Heart left ventricle (tissue), 16 donors: ENCODE results near the gene ACOT2. TPM values are rescaled to one million over a fixed set of nuclear protein-coding genes. Genes with fewer than 3 reads are reported as not detected.
"Not testable (repeated sequence)": the region's sequence is repeated elsewhere in the genome, so short reads cannot be mapped to it uniquely, and the experiment has no call there.

Source experiments
- ATAC-seq, 4 donors: fragments of 200-7000 bp; cut with Tn5 transposase; one replicate each; pipeline ENCODE4 v1.9.1; 2020 to 2022; ENCODE audit warnings: moderate library complexity in 4 of 4, mild to moderate bottlenecking in 3 of 4, moderate number of reproducible peaks in 1 of 4
- DNase-seq, 5 donors: peaks; one replicate each; pipeline ENCODE4 v3.0.0-alpha.2; 2020
- H3K27ac ChIP-seq, 12 donors: fragments of 200-600 bp; sonication (generic) in 4 of 12; one replicate each; pipeline versions ENCODE4 v1.5.0 to v1.8.0; 2016 to 2022; ENCODE audit warnings: mild to moderate bottlenecking in 2 of 12
- H3K27me3 ChIP-seq, 9 donors: fragments of 200-600 bp; sonication (generic) in 2 of 9; one replicate each; pipeline versions ENCODE4 v1.5.1 to v1.8.0; 2016 to 2022; ENCODE audit warnings: mild to moderate bottlenecking in 3 of 9
- H3K36me3 ChIP-seq, 9 donors: fragments of 200-600 bp; sonication (generic) in 2 of 9; one replicate each; pipeline versions ENCODE4 v1.5.0 to v1.8.0; 2018 to 2022; ENCODE audit warnings: mild to moderate bottlenecking in 2 of 9
- H3K4me1 ChIP-seq, 12 donors: fragments of 200-600 bp; sonication (generic) in 4 of 12; one replicate each; pipeline versions ENCODE4 v1.5.0 to v1.8.0; 2016 to 2022; ENCODE audit warnings: mild to moderate bottlenecking in 3 of 12
- H3K4me3 ChIP-seq, 12 donors: fragments of 200-600 bp; sonication (generic) in 4 of 12; one replicate each; pipeline versions ENCODE4 v1.5.0 to v1.8.0; 2017 to 2022; ENCODE audit warnings: mild to moderate bottlenecking in 9 of 12, moderate library complexity in 4 of 12
- H3K9me3 ChIP-seq, 12 donors: fragments of 200-600 bp; sonication (generic) in 4 of 12; one replicate each; pipeline versions ENCODE4 v1.5.0 to v1.8.0; 2016 to 2022; ENCODE audit warnings: mild to moderate bottlenecking in 1 of 12
- POLR2A ChIP-seq, 2 donors: fragments of 450-650 bp; IDR thresholded peaks; one replicate each; pipeline ENCODE4 v1.6.1; 2017; ENCODE audit warnings: antibody characterized with exemption in 2 of 2, mild to moderate bottlenecking in 2 of 2, moderate library complexity in 2 of 2
- WGBS, 4 donors: extraction: QIAGEN DNeasy Blood & Tissue Kit in 2 of 4; methylation state at CpG; one replicate each; pipeline versions ENCODE4 v1.1.5 to v1.1.7; 2013 to 2018; 5-methylcytosine and 5-hydroxymethylcytosine counted together
- intact Hi-C, 10 donors: fragments of 100-400 bp; cut with DNase I; formaldehyde crosslinking; loops; one replicate each; pipeline versions ENCODE4 v1.11.1 to v1.14.2; 2022
- polyA plus RNA-seq, 2 donors: library from polyadenylated mRNA; stranded (reverse); fragments of 200-250 nt; gene quantifications; one replicate each; pipeline ENCODE4 v1.2.3, GENCODE V29; 2013
- total RNA-seq, 9 donors: library from RNA; depleted of rRNA in 2 of 9; stranded (reverse); fragments of >200 nt in 2 of 9; fragmentation: NEBNext Ultra II Directional in 3 of 9; extraction: Animal tissue kit (Norgen Biotek cat#: 25700) in 3 of 9; gene quantifications; one replicate each; pipeline versions ENCODE4 v1.1.0 to v1.2.4, GENCODE V29; 2016 to 2023
- TF ChIP-seq, protein P1 (sequence below), 12 donors: fragments of 200-600 bp; sonication (generic) in 4 of 12; IDR thresholded peaks; one replicate each; pipeline versions ENCODE4 v1.5.0 to v1.8.0; 2018 to 2022; ENCODE audit warnings: antibody characterized with exemption in 12 of 12, mild to moderate bottlenecking in 5 of 12
- donor health status: ischemic (EF 13 %, LVEDD 7.1; RV severe dilation, severe dysfunction).
- donor health status: healthy with polysubstance abuse.
- donor health status: DM: no; HTN: yes; CAD: no.
- donor health status: DM: no; HTN: no; CAD: no.
- donor health status: ischemic (EF 25% LVEDD 6.9; RV normal size, moderate dysfunction).
- donor health status: ischemic (EF 25% LVEDD 5.7; RV mildly dilated, moderate dysfunction).
- donor health status: healthy.
- donor health status: DM: yes; HTN: yes; CAD: no.
- donor health status: ischemic (EF 35%, LVEDD 5.7; RV mildly dilated, moderate dysfunction).
- donor health status: nonischemic (EF 11% LVEDD 7.7; RV severe dilation, severe dysfunction).
- donor health status: DM: yes; HTN: yes; CAD: no.
- donor health status: PGD.
- donor health status: ischemic (EF 29% LVEDD 5.4; RV normal size, mild dysfunction).
- donor health status: nonischemic (EF 23%, LVEDD 6.1; RV moderate dilation, normal function).

Gene ACOT2
- total and polyA plus RNA-seq, 11 donors = 79.0 to 235 (median 144) TPM

DNA sequence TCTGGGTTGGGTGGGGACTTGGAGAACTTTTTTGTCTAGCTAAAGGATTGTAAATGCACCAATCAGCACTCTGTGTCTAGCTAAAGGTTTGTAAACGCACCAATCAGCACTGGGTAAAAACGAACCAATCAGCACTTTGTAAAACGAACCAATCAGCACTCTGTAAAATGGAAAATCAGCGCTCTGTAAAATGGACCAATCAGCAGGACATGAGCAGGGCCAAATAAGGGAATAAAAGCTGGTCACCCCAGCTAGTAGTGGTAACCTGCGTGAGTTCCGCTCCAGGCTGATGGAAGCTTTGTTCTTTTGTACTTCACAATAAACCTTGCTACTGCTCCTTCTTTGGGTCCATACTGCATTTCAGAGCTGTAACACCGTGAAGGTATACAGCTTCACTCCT lies 1.7 kb upstream of the ACOT2 start:
- intact Hi-C loops = loop anchor here in 5 of 10 donors (5.0 to 10.0 kb wide), 3 partner anchors 53 to 75 kb away; partner anchors contain the start of gene RIOX1 (in 1 of the 5)
- Histone ChIP-seq H3K36me3 (no peaks in the 10 kb centered on the region), H3K4me1 (peaks cover 0 to 43% (median 25%) of the 10 kb centered on the region in 12 donors), H3K4me3 (peak overlapping the region in 2 of 12 donors; percentile 75 to 87), H3K27ac (peak overlapping the region in 1 of 12 donors; percentile 97), H3K9me3 (peaks cover 0 to 4% (median 0%) of the 10 kb centered on the region in 12 donors), H3K27me3 (no peaks in the 10 kb centered on the region)
- 96 to 97% (median 97%) methylated on average over 7 of the region's 7 CpGs for WGBS, 4 donors
- ATAC-seq (no peak), DNase-seq (no peak)
- TF ChIP-seq, protein P1, sequence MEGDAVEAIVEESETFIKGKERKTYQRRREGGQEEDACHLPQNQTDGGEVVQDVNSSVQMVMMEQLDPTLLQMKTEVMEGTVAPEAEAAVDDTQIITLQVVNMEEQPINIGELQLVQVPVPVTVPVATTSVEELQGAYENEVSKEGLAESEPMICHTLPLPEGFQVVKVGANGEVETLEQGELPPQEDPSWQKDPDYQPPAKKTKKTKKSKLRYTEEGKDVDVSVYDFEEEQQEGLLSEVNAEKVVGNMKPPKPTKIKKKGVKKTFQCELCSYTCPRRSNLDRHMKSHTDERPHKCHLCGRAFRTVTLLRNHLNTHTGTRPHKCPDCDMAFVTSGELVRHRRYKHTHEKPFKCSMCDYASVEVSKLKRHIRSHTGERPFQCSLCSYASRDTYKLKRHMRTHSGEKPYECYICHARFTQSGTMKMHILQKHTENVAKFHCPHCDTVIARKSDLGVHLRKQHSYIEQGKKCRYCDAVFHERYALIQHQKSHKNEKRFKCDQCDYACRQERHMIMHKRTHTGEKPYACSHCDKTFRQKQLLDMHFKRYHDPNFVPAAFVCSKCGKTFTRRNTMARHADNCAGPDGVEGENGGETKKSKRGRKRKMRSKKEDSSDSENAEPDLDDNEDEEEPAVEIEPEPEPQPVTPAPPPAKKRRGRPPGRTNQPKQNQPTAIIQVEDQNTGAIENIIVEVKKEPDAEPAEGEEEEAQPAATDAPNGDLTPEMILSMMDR (IDR thresholded peaks at IDR 0.05) = no peak

DNA sequence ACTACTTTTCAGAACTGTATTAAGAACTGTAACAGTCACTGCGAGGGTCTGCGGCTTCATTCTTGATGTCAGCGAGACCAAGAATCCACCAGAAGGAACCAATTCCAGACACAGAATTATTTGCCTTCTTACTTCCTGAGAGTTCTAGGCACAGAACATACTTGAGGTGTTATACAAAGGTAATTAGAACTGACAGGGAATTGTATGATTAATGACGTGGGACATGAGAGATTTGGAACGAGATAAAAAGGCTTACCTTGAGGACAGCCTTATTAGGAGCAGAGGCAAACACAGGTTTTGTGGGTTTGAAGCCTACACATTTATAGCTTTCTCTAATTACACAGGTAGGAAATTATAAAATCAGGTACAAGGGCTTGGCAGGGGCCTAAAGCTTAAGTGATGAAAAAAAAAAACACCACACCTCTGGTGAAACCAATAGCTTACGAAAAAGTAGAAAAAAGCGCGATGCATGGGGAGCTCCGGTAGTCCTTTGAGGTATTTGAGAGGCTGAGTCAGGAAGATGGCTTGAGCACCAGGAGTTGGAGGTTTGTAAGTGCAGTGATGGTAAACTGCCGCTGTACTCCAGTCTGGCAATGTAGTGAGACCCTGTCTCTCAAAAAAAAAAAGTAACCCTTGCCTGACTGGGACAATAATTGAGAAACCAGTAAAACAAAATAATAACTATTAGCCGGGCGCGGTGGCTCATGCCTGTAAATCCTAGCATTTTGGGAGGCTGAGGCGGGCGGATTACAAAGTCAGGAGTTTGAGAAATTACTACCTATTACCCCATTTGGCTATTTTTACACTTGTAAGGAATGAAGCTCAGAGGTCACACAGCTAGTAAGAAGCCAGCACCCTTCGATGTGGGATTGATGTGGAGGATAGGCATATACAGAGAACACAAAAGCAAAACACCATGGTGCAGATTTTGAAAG lies 795 bp upstream of the ACOT2 start:
- TF ChIP-seq POLR2A (IDR thresholded peaks at IDR 0.05) = no peak
- TF ChIP-seq, protein P1 (IDR thresholded peaks at IDR 0.05) = no peak
- Histone ChIP-seq H3K4me3 (peak overlapping the region; percentile 55 to 94 (median 78)), H3K36me3 (peaks cover 0 to 4% (median under 1%) of the 10 kb centered on the region in 9 donors), H3K27ac (peak overlapping the region; percentile 81 to 97 (median 93)), H3K9me3 (no peaks in the 10 kb centered on the region), H3K4me1 (peaks cover 0 to 43% (median 25%) of the 10 kb centered on the region in 12 donors), H3K27me3 (no peaks in the 10 kb centered on the region)
- DNase-seq = no peak
- 73 to 76% (median 75%) methylated on average over 16 of the region's 16 CpGs for WGBS, 4 donors
- intact Hi-C loops = loop anchor here in 5 of 10 donors (5.0 to 10.0 kb wide), 3 partner anchors 53 to 76 kb away; partner anchors contain the start of gene RIOX1 (in 1 of the 5)
- ATAC-seq = no peak

DNA sequence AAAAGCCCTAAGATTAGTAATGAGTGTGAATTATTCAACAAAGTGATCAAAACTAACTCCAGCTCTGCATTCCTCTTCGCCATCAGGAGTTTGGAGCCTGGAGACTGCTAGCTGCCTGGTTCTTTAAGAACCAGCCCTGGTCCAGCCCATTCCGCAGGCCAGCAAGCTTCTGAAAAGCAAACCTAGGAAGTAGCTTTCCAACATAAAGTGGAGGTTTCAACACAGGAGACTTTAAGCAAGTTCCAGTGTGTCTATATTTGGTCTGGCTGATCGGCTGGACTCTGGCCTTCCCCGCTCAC lies 178 bp upstream of the ACOT2 start:
- intact Hi-C loops = loop anchor here in 5 of 10 donors (5.0 to 10.0 kb wide), 3 partner anchors 54 to 77 kb away; partner anchors contain the start of gene RIOX1 (in 1 of the 5)
- WGBS, 4 donors = 10 to 17% (median 10%) methylated on average over 4 of the region's 4 CpGs
- peaks cover 0 to 43% (median 25%) of the 10 kb centered on the region in 12 donors for H3K4me1 ChIP-seq

DNA sequence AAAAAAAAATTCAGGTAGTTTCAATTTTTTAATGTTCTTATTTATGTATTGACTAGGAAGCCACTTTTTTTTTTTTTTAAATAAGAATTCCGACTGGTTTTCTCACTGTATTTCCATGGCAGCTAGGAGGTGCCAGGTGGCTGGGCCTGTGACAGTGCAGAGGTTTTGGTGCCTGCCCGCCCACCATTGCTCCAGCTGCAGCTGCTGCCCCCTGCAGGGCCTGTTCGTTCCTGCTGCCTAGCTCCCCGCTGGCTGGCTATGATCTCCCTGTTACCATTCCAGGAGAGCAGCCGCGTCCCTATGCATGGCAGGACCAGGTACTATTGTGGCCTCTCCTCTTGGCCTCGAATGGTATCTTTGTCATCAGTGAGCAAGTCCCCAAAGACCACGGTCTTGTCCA lies 1.9 kb downstream of the ACOT2 start:
- TF ChIP-seq, protein P1 (IDR thresholded peaks at IDR 0.05) = peak; percentile 51 to 74 (median 63)
- 22 to 48% (median 33%) methylated on average over 7 to 8 of the region's 8 CpGs for WGBS, 4 donors
- intact Hi-C loops = loop anchor here in 3 of 10 donors (5.0 to 10.0 kb wide), 3 partner anchors 34 to 64 kb away; partner anchors contain the start of gene ACOT1 (in 2 of the 3)
- H3K27me3 ChIP-seq, H3K9me3 ChIP-seq: not testable (repeated sequence)
- H3K4me3 ChIP-seq = peak overlapping the region in 6 of 12 donors; percentile 73 to 87 (median 81)
- peak overlapping the region in 1 of 12 donors; percentile 91 for H3K27ac ChIP-seq
- DNase-seq (peak in 4 of 5 donors; percentile 42 to 79 (median 64)), ATAC-seq (peak; percentile 71 to 82 (median 74))
- peaks cover 0 to 43% (median 25%) of the 10 kb centered on the region in 12 donors for H3K4me1 ChIP-seq
- peaks cover 0 to 23% (median 18%) of the 10 kb centered on the region in 9 donors for H3K36me3 ChIP-seq

More for the DNA sequence above, 178 bp upstream of the ACOT2 start:
- not testable (repeated sequence) for H3K36me3 ChIP-seq, H3K27me3 ChIP-seq, DNase-seq, H3K9me3 ChIP-seq, ATAC-seq
- peak overlapping the region; percentile 55 to 94 (median 78) for H3K4me3 ChIP-seq
- H3K27ac ChIP-seq = peak overlapping the region; percentile 81 to 97 (median 93)

DNA sequence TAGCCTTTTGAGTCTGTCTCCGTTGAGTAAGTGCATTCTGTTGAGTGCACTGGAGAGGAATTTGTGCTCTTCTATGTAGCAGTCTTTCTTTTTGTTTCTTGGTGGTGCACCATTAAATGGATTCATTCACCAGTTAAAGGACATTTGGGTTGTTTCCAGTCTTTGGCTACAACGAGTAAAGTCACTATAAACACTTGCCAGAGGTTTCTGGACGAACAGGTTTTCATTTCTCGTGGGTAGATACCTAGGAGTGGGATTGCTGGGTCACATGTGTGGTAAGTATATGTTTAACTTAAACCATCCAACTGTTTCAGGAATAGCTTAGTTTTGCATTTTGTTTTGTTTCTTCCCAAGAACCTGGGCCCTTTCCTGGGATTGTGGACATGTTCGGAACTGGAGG lies 4.0 kb downstream of the ACOT2 start:
- not testable (repeated sequence) for H3K27ac ChIP-seq, H3K9me3 ChIP-seq, H3K27me3 ChIP-seq, H3K4me3 ChIP-seq, ATAC-seq, DNase-seq
- intact Hi-C loops = loop anchor here in 3 of 10 donors (5.0 to 10.0 kb wide), 3 partner anchors 36 to 66 kb away; partner anchors contain the start of gene ACOT1 (in 2 of the 3)
- 72 to 87% (median 78%) methylated on average over 5 of the region's 5 CpGs for WGBS, 4 donors
- Histone ChIP-seq H3K36me3 (peaks cover 0 to 38% (median 20%) of the 10 kb centered on the region in 9 donors), H3K4me1 (peaks cover 0 to 24% (median 15%) of the 10 kb centered on the region in 12 donors)

DNA sequence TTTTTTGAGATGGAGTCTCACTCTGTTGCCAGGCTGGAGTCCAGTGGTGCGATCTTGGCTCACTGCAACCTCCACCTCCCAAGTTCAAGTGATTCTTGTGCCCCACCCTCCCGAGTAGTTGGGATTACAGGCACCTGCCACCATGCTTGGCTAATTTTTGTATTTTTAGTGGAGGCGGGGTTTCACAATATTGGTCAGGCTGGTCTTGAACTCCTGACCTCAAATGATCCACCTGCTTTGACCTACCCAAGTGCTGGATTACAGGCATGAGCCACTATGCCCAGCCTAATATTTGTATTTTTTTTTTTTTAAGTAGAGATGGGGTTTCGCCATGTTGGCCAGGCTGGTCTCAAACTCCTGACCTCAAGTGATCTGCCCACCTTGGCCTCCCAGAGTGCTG lies 4.7 kb downstream of the ACOT2 start:
- intact Hi-C loops = loop anchor here in 3 of 10 donors (5.0 to 10.0 kb wide), 3 partner anchors 36 to 66 kb away; partner anchors contain the start of gene ACOT1 (in 2 of the 3)
- H3K27ac ChIP-seq, H3K27me3 ChIP-seq, H3K4me3 ChIP-seq, H3K9me3 ChIP-seq, DNase-seq, ATAC-seq: not testable (repeated sequence)
- Histone ChIP-seq H3K36me3 (peaks cover 0 to 45% (median 24%) of the 10 kb centered on the region in 9 donors), H3K4me1 (peaks cover 0 to 17% (median 8%) of the 10 kb centered on the region in 12 donors)
- 96 to 98% (median 98%) methylated on average over 4 of the region's 4 CpGs for WGBS, 4 donors

DNA sequence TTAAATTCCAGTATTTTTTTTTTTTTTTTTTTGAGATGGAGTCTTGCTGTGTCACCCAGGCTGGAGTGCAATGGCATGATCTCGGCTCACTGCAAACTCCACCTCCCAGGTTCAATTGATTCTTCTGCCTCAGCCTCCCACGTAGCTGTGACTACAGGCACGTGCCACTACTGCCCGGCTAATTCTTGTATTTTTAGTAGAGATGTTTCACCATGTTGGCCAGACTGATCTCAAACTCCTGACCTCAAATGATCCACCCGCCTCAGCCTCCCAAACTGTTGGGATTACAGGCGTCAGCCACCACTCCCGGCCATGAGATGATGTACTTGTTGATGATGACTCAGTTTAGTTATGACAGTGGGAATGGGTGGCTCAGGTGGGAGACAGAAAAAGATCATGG lies 5.2 kb downstream of the ACOT2 start:
- H3K9me3 ChIP-seq, ATAC-seq, H3K27ac ChIP-seq, H3K4me3 ChIP-seq, H3K27me3 ChIP-seq, DNase-seq: not testable (repeated sequence)
- 90 to 97% (median 95%) methylated on average over 7 of the region's 7 CpGs for WGBS, 4 donors
- intact Hi-C loops = loop anchor here in 3 of 10 donors (5.0 to 10.0 kb wide), 3 partner anchors 37 to 67 kb away; partner anchors contain the start of gene ACOT1 (in 2 of the 3)
- Histone ChIP-seq H3K36me3 (peaks cover 0 to 46% (median 25%) of the 10 kb centered on the region in 9 donors), H3K4me1 (peaks cover 0 to 15% (median 7%) of the 10 kb centered on the region in 12 donors)
